HUES48 (cell line): ENCODE results near the gene STK32B.
"Not testable (repeated sequence)": the region's sequence is repeated elsewhere in the genome, so short reads cannot be mapped to it uniquely, and the experiment has no call there.

Experiments used
- H3K27ac ChIP-seq: one replicate; pipeline ENCODE4 v1.7.0; 2013; ENCODE audit warnings: low read depth, low read length, inconsistent platforms
- H3K27me3 ChIP-seq: 2 replicates; pipeline ENCODE4 v1.6.1; 2013; ENCODE audit warnings: mild to moderate bottlenecking, low read length; ENCODE audit not compliant: control insufficient read depth, insufficient read depth
- H3K36me3 ChIP-seq: 2 replicates; pipeline ENCODE4 v1.6.1; 2013; ENCODE audit warnings: low read length; ENCODE audit not compliant: control insufficient read depth, insufficient read depth
- H3K4me1 ChIP-seq: 2 replicates; pipeline ENCODE4 v1.6.1; 2013; ENCODE audit warnings: mild to moderate bottlenecking, low read length; ENCODE audit not compliant: control insufficient read depth, insufficient read depth
- H3K4me3 ChIP-seq: 2 replicates; pipeline ENCODE4 v1.5.1; 2013; ENCODE audit warnings: mild to moderate bottlenecking, low read depth, low read length
- H3K9ac ChIP-seq: 2 replicates; pipeline ENCODE4 v1.6.1; 2013; ENCODE audit warnings: mild to moderate bottlenecking, low read depth, low read length, moderate library complexity
- H3K9me3 ChIP-seq: 2 replicates; pipeline ENCODE4 v1.6.1; 2013; ENCODE audit warnings: low read length; ENCODE audit not compliant: control insufficient read depth, insufficient read depth

The STK32B gene

GRCh38 chr4:5292101-5292500, 240.8 kb downstream of the STK32B start:
- no peak overlapping the region for H3K9ac ChIP-seq
- no peaks in the 10 kb centered on the region for H3K4me1 ChIP-seq
- H3K9me3 ChIP-seq, result no peaks in the 10 kb centered on the region
- no peaks in the 10 kb centered on the region for H3K27me3 ChIP-seq
- no peaks in the 10 kb centered on the region for H3K36me3 ChIP-seq
- no peak overlapping the region for H3K27ac ChIP-seq
- no peak overlapping the region for H3K4me3 ChIP-seq

DNA sequence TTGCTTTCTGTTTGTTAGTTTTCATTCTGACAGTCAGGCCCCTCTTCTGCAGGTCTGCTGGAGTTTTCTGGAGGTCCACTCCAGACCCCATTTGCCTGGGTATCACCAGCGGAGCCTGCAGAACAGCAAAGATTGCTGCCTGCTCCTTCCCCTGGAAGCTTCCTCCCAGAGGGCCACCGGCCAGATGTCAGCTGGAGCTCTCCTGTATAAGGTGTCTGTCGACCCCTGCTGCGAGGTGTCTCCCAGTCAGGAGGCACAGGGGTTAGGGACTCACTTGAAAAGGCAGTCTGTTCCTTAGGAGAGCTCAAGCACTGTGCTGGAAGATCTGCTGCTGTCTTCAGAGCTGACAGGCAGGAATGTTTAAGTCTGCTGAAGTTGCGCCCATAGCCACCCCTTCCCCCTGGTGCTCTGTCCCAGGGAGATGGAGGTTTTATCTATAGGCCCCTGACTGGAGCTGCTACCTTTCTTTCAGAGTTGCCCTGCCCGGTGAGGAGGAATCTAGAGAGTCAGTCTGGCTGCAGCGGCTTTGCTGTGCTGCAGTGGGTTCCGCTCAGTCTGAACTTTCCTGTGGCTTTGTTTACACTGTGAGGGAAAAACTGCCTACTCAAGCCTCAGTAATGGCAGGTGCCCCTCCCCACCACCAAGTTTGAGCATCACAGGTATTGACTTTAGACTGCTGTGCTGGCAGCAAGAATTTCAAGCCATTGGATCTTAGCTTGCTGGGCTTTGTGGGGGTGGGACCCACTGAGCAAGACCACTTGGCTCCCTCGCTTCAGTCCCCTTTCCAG, 246.9 kb downstream of the STK32B start:
- not testable (repeated sequence) for H3K27me3 ChIP-seq, H3K9ac ChIP-seq, H3K4me3 ChIP-seq, H3K27ac ChIP-seq, H3K4me1 ChIP-seq, H3K9me3 ChIP-seq, H3K36me3 ChIP-seq

GRCh38 chr4:5300283-5300682, 249.0 kb downstream of the STK32B start:
- Histone ChIP-seq H3K9ac (no peak overlapping the region), H3K4me3 (no peak overlapping the region), H3K36me3 (no peaks in the 10 kb centered on the region), H3K4me1 (no peaks in the 10 kb centered on the region), H3K27me3 (no peaks in the 10 kb centered on the region), H3K27ac (no peak overlapping the region), H3K9me3 (no peaks in the 10 kb centered on the region)

GRCh38 chr4:5307928-5308327, 256.6 kb downstream of the STK32B start:
- no peak overlapping the region for H3K27ac ChIP-seq
- no peaks in the 10 kb centered on the region for H3K27me3 ChIP-seq
- no peak overlapping the region for H3K4me3 ChIP-seq
- peaks cover 11% of the 10 kb centered on the region for H3K9me3 ChIP-seq
- H3K9ac ChIP-seq, result no peak overlapping the region
- H3K4me1 ChIP-seq, result no peaks in the 10 kb centered on the region
- no peaks in the 10 kb centered on the region for H3K36me3 ChIP-seq

GRCh38 chr4:5322321-5322720, 271.0 kb downstream of the STK32B start:
- no peak overlapping the region for H3K27ac ChIP-seq
- H3K36me3 ChIP-seq, result no peaks in the 10 kb centered on the region
- H3K9ac ChIP-seq, result no peak overlapping the region
- no peaks in the 10 kb centered on the region for H3K27me3 ChIP-seq
- no peaks in the 10 kb centered on the region for H3K4me1 ChIP-seq
- no peak overlapping the region for H3K4me3 ChIP-seq
- peaks cover 9% of the 10 kb centered on the region; the same call in 1 of the 2 replicates for H3K9me3 ChIP-seq

- Histone ChIP-seq H3K27ac (no peak overlapping the region), H3K4me1 (no peaks in the 10 kb centered on the region), H3K9me3 (no peaks in the 10 kb centered on the region), H3K36me3 (no peaks in the 10 kb centered on the region), H3K27me3 (no peaks in the 10 kb centered on the region), H3K4me3 (no peak overlapping the region), H3K9ac (no peak overlapping the region)
Observed at GRCh38 chr4:5330339-5330989, 279.2 kb downstream of the STK32B start.

DNA sequence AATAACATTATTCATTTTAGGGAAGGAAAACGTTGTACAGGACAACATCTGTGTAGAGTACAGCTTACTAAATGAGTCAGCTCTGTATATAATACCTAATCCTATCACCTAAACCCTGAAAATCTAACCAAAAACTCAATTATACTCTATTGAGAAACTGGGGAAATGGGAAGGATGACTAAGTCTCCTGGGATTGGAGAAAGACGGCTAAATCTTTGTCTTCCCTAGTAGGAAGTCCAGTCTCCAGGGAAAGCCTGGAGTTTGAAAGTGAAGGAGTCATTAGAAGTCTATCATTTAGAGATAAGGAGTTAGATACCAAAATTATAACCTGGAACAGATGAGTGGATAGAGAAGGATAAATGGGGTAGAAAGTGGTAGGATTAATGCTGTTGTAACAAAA, 286.5 kb downstream of the STK32B start:
- Histone ChIP-seq H3K9me3 (no peaks in the 10 kb centered on the region), H3K4me3 (no peak overlapping the region), H3K36me3 (no peaks in the 10 kb centered on the region), H3K27me3 (no peaks in the 10 kb centered on the region), H3K27ac (no peak overlapping the region), H3K4me1 (no peaks in the 10 kb centered on the region), H3K9ac (no peak overlapping the region)

GRCh38 chr4:5338531-5338930, 287.3 kb downstream of the STK32B start:
- Histone ChIP-seq H3K36me3 (no peaks in the 10 kb centered on the region), H3K27ac (no peak overlapping the region), H3K9me3 (no peaks in the 10 kb centered on the region), H3K27me3 (no peaks in the 10 kb centered on the region), H3K4me1 (no peaks in the 10 kb centered on the region), H3K9ac (no peak overlapping the region), H3K4me3 (no peak overlapping the region)

- Histone ChIP-seq H3K27ac (no peak overlapping the region), H3K27me3 (no peaks in the 10 kb centered on the region)
Observed at GRCh38 chr4:5340991-5341451, 289.7 kb downstream of the STK32B start.

DNA sequence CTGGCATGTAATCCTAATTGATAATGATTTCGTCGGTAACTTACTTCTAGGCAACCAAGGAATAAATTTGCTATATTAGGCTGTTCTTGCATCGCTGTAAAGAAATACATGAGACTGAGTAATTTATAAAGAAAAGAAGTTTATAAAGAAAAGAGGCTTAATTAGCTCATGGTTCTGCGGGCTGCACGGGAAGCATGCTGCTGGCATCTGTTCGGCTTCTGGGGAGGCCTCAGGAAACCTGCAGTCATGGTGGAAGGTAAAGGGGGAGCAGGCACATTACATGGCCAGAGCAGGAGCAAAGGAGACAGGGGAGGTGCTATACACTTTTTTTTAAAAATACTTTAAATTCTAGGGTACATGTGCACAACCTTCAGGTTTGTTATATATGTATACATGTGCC, 290.2 kb downstream of the STK32B start:
- no peaks in the 10 kb centered on the region for H3K4me1 ChIP-seq
- no peaks in the 10 kb centered on the region for H3K27me3 ChIP-seq
- no peak overlapping the region for H3K9ac ChIP-seq
- H3K27ac ChIP-seq, result no peak overlapping the region
- no peaks in the 10 kb centered on the region for H3K36me3 ChIP-seq
- H3K9me3 ChIP-seq, result no peaks in the 10 kb centered on the region
- H3K4me3 ChIP-seq, result no peak overlapping the region

More at GRCh38 chr4:5340991-5341451, 289.7 kb downstream of the STK32B start:
- Histone ChIP-seq H3K4me3 (no peak overlapping the region), H3K9ac (no peak overlapping the region), H3K9me3 (no peaks in the 10 kb centered on the region), H3K36me3 (no peaks in the 10 kb centered on the region), H3K4me1 (no peaks in the 10 kb centered on the region)

DNA sequence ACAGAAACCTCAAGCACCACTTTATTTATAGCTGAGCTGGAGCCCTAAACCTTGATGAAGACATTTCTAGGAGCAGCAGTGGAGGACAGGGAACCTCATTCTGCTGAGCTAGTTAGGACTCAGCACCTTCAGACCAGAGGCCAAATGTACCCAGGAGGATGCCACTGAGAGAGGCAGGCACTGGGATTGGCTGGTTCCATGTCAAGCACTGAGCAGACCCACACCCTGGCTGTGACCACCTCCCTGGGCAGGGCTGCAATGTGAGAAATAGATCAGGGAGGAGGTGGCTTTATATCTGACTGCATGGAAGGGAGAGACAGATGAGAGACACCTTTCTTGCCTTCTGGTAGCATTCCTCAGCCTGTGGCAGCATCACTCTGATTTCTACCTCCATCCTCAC, 304.6 kb downstream of the STK32B start:
- H3K9ac ChIP-seq, result no peak overlapping the region
- H3K9me3 ChIP-seq, result no peaks in the 10 kb centered on the region
- H3K27me3 ChIP-seq, result no peaks in the 10 kb centered on the region
- no peaks in the 10 kb centered on the region for H3K4me1 ChIP-seq
- H3K36me3 ChIP-seq, result no peaks in the 10 kb centered on the region
- H3K27ac ChIP-seq, result no peak overlapping the region
- H3K4me3 ChIP-seq, result no peak overlapping the region
